Keratinocyte (primary cell): ENCODE measurements around the gene MTOR. TPM values are rescaled to one million over a fixed set of nuclear protein-coding genes. Genes with fewer than 3 reads are reported as not detected.

ENCODE experiments used
- DNase-seq: peaks from one replicate; pipeline ENCODE4 v3.0.0-alpha.2; 2011; ENCODE audit warnings: low read depth, missing footprints, low spot score
- FAIRE-seq: peaks from 2 replicates; lab custom pipeline; 2011; peaks lifted over from hg19 to GRCh38; lab: Jason Lieb, UNC
- H2AFZ ChIP-seq: 2 replicates; pipeline ENCODE4 v1.6.0; 2012; ENCODE audit warnings: low read length, control low read depth, inconsistent platforms; ENCODE audit not compliant: control insufficient read depth
- H3K27ac ChIP-seq: 2 replicates; pipeline ENCODE4 v1.5.1; 2011; ENCODE audit warnings: low read length; ENCODE audit not compliant: control insufficient read depth, insufficient read depth
- H3K27me3 ChIP-seq: 3 replicates; pipeline ENCODE4 v1.6.0; 2011; ENCODE audit warnings: low read length; ENCODE audit not compliant: control insufficient read depth, insufficient read depth; ENCODE audit errors: extremely low read depth
- H3K36me3 ChIP-seq, 2 experiments: 2 replicates in 1 of 2; 3 replicates in 1 of 2; pipeline ENCODE4 v1.5.1; 2011; ENCODE audit warnings: low read length in 2 of 2, mild to moderate bottlenecking in 1 of 2; ENCODE audit not compliant: control insufficient read depth in 2 of 2, insufficient read depth in 2 of 2; ENCODE audit errors: extremely low read depth in 1 of 2
- H3K4me1 ChIP-seq: 3 replicates; pipeline ENCODE4 v1.5.1; 2011; ENCODE audit warnings: low read length; ENCODE audit not compliant: control insufficient read depth, insufficient read depth; ENCODE audit errors: extremely low read depth
- H3K4me2 ChIP-seq: 3 replicates; pipeline ENCODE4 v1.6.0; 2011; ENCODE audit warnings: low read depth, low read length; ENCODE audit not compliant: control insufficient read depth, insufficient read depth; ENCODE audit errors: extremely low read depth
- H3K4me3 ChIP-seq, 3 experiments: fragments of 200-600 bp in 1 of 3; sonication (generic) in 1 of 3; 2 replicates in 2 of 3; 3 replicates in 1 of 3; pipeline ENCODE4 v1.5.1; 2011 to 2016; ENCODE audit warnings: low read length in 3 of 3, mild to moderate bottlenecking in 3 of 3, control low read depth in 2 of 3, inconsistent platforms in 1 of 3, low read depth in 1 of 3, mixed read lengths in 1 of 3, mixed run types in 1 of 3, moderate library complexity in 1 of 3; ENCODE audit not compliant: control insufficient read depth in 2 of 3, insufficient read depth in 2 of 3; ENCODE audit errors: extremely low read depth in 1 of 3
- H3K79me2 ChIP-seq: 2 replicates; pipeline ENCODE4 v1.6.0; 2012; ENCODE audit warnings: low read length; ENCODE audit not compliant: control insufficient read depth, insufficient read depth
- H3K9ac ChIP-seq: 3 replicates; pipeline ENCODE4 v1.6.0; 2011; ENCODE audit warnings: low read length; ENCODE audit not compliant: control insufficient read depth, insufficient read depth; ENCODE audit errors: extremely low read depth
- H3K9me1 ChIP-seq: 3 replicates; pipeline ENCODE4 v1.6.0; 2011; ENCODE audit warnings: low read length; ENCODE audit not compliant: control insufficient read depth, insufficient read depth; ENCODE audit errors: extremely low read depth
- H3K9me3 ChIP-seq: 2 replicates; pipeline ENCODE4 v1.5.1; 2012; ENCODE audit warnings: low read depth, low read length; ENCODE audit not compliant: control insufficient read depth
- H4K20me1 ChIP-seq: 3 replicates; pipeline ENCODE4 v1.6.0; 2011; ENCODE audit warnings: low read length; ENCODE audit not compliant: control insufficient read depth, insufficient read depth; ENCODE audit errors: extremely low read depth
- CTCF ChIP-seq, 3 experiments: IDR thresholded peaks in 1 of 3; conservative IDR thresholded peaks in 1 of 3; optimal IDR thresholded peaks in 1 of 3; 2 replicates in 2 of 3; 3 replicates in 1 of 3; pipeline versions ENCODE3 to v1.5.1; 2011; ENCODE audit warnings: low read length in 3 of 3, mild to moderate bottlenecking in 3 of 3, moderate library complexity in 2 of 3, control low read depth in 1 of 3, inconsistent platforms in 1 of 3; ENCODE audit not compliant: insufficient read depth in 2 of 3; ENCODE audit errors: extremely low read depth in 1 of 3
- EZH2 ChIP-seq: IDR thresholded peaks from one replicate; pipeline ENCODE4 v1.6.1; 2012; ENCODE audit warnings: inconsistent platforms, mild to moderate bottlenecking, low read length, moderate library complexity
- dilution Hi-C: fragments of 300-500 bp; cut with MboI; formaldehyde crosslinking; loops from one replicate; pipeline ENCODE4 v1.7.0; 2020; ENCODE audit warnings: low sequenced_read_pairs; ENCODE audit not compliant: extremely low pct_ligation_motif_present
- polyA plus RNA-seq, 5 experiments: library from polyadenylated mRNA; depleted of rRNA in 3 of 5; stranded (reverse) in 3 of 5; stranded (forward) in 1 of 5; unstranded in 1 of 5; fragments of >200 nt; gene quantifications; 1 replicate in 1 of 5; 2 replicates in 3 of 5; 3 replicates in 1 of 5; pipeline versions ENCODE4 v1.2.1 to v1.2.3, GENCODE V29; 2011 to 2012; ENCODE audit warnings: missing spikeins in 2 of 5, low read depth in 1 of 5, low replicate concordance in 1 of 5

MTOR gene
- polyA plus RNA-seq, 1 donor (not counting 4 experiments of a cell fraction or from before 2014, with no cell fraction given): 31.5 TPM

DNA sequence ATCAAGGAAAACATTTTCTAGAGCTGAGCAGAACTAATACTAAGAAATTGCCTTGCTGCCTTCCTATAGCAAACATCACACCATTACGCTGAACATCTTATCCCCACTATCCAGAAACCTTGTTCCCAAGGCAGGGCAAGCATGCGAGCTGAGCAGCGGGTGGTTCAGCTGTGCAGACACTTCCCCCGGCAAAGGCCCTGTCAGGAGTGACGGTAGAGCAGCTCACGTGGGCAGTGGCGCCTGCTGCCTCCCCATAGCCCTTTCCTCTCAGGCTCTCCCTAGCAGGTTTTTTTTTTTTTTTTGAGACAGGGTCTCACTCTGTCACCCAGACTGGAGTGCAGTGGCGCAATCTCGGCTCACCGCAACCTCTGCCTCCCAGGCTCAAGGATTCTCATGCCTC is 86.9 kb downstream of the MTOR start:
- Histone ChIP-seq H3K36me3 (peaks cover 2 to 6% of the 10 kb centered on the region in 2 experiments), H3K27me3 (no peaks in the 10 kb centered on the region)
- no peak for FAIRE-seq

GRCh38 chr1:11174261-11174942 is 87.9 kb downstream of the MTOR start:
- H3K9me3 ChIP-seq: no peaks in the 10 kb centered on the region
- H3K4me2 ChIP-seq: no peak overlapping the region
- no peak overlapping the region for H2AFZ ChIP-seq
- H3K27ac ChIP-seq: no peak overlapping the region
- H3K27me3 ChIP-seq: no peaks in the 10 kb centered on the region
- H3K79me2 ChIP-seq: no peaks in the 10 kb centered on the region
- DNase-seq (no peak), FAIRE-seq (no peak)
- H3K4me3 ChIP-seq: no peak overlapping the region
- no peaks in the 10 kb centered on the region for H4K20me1 ChIP-seq
- H3K9ac ChIP-seq: no peak overlapping the region
- H3K4me1 ChIP-seq: no peaks in the 10 kb centered on the region
- H3K9me1 ChIP-seq: no peaks in the 10 kb centered on the region
- H3K36me3 ChIP-seq: peaks cover 2% of the 10 kb centered on the region in 2 experiments
- no peak for TF ChIP-seq CTCF (optimal IDR thresholded peaks at IDR 0.05 in 1 of 3, IDR thresholded peaks at IDR 0.05 in 1 of 3, conservative IDR thresholded peaks at IDR 0.05 in 1 of 3; ENCODE audit: extremely low read depth in 1 of 3, insufficient read depth in 2 of 3, low read length in 3 of 3)
- dilution Hi-C loops: no loop called here

More for the DNA sequence above, 86.9 kb downstream of the MTOR start:
- H2AFZ ChIP-seq: no peak overlapping the region
- H3K9ac ChIP-seq: no peak overlapping the region
- no peak overlapping the region for H3K4me3 ChIP-seq
- H3K4me2 ChIP-seq: no peak overlapping the region
- H3K79me2 ChIP-seq: no peaks in the 10 kb centered on the region
- H3K27ac ChIP-seq: no peak overlapping the region
- H4K20me1 ChIP-seq: no peaks in the 10 kb centered on the region
- no peaks in the 10 kb centered on the region for H3K9me3 ChIP-seq
- no peak for TF ChIP-seq EZH2
- TF ChIP-seq CTCF (optimal IDR thresholded peaks at IDR 0.05 in 1 of 3, IDR thresholded peaks at IDR 0.05 in 1 of 3, conservative IDR thresholded peaks at IDR 0.05 in 1 of 3; ENCODE audit: extremely low read depth in 1 of 3, insufficient read depth in 2 of 3, low read length in 3 of 3): no peak
- H3K9me1 ChIP-seq: no peaks in the 10 kb centered on the region
- dilution Hi-C loops: no loop called here
- peaks cover 1% of the 10 kb centered on the region for H3K4me1 ChIP-seq
- no peak for DNase-seq
